WTC11 (cell line): ENCODE results near the gene FNBP1L. TPM values are rescaled to one million over a fixed set of nuclear protein-coding genes. Genes with fewer than 3 reads are reported as not detected.

Experiments used
- ATAC-seq: fragments of 200-7000 bp; cut with Tn5 transposase; 2 replicates; pipeline ENCODE4 v1.10.0; 2021; ENCODE audit warnings: mild to moderate bottlenecking, moderate library complexity
- CTCF ChIA-PET: fragments of 300-600 bp; sonication (Branson Sonifier 250); formaldehyde crosslinking; loops from one replicate; lab custom pipeline; 2021; ENCODE audit warnings: antibody characterized with exemption; lab: Charles Lee
- POLR2A ChIA-PET: fragments of 350-600 bp; sonication (Branson Sonifier 250); formaldehyde crosslinking; loops from one replicate; lab custom pipeline; 2021; ENCODE audit warnings: antibody characterized with exemption; lab: Charles Lee
- DNase-seq: peaks from one replicate; pipeline ENCODE4 v3.0.0; 2021; ENCODE audit warnings: low spot score
- H3K27ac Mint-ChIP-seq: 2 replicates; pipeline ENCODE4 v1.8.0; 2021; ENCODE audit warnings: mixed read lengths
- H3K27me3 Mint-ChIP-seq: 2 replicates; pipeline ENCODE4 v1.8.0; 2021; ENCODE audit warnings: low read depth, mild to moderate bottlenecking, moderate library complexity, mixed read lengths
- H3K36me3 Mint-ChIP-seq: 2 replicates; pipeline ENCODE4 v1.8.0; 2021; ENCODE audit warnings: mixed read lengths
- H3K4me1 Mint-ChIP-seq: 2 replicates; pipeline ENCODE4 v1.8.0; 2022; ENCODE audit warnings: mixed read lengths
- H3K4me3 Mint-ChIP-seq: 2 replicates; pipeline ENCODE4 v1.8.0; 2021; ENCODE audit warnings: mild to moderate bottlenecking, moderate library complexity, mixed read lengths
- H3K9me3 Mint-ChIP-seq: 2 replicates; pipeline ENCODE4 v1.8.0; 2021; ENCODE audit warnings: mixed read lengths
- ARID4B ChIP-seq: sonication (generic); formaldehyde crosslinking; IDR thresholded peaks from 2 replicates; pipeline ENCODE4 v1.8.0; 2023; ENCODE audit warnings: missing genetic modification reagents, mild to moderate bottlenecking, borderline replicate concordance
- CBFB ChIP-seq: sonication (generic); formaldehyde crosslinking; IDR thresholded peaks from 2 replicates; pipeline ENCODE4 v1.8.1; 2022; ENCODE audit warnings: mild to moderate bottlenecking, low read depth, missing genetic modification reagents
- E2F4 ChIP-seq: sonication (generic); formaldehyde crosslinking; IDR thresholded peaks from 2 replicates; pipeline ENCODE4 v1.8.1; 2022; ENCODE audit warnings: low read depth, mild to moderate bottlenecking, moderate library complexity, missing genetic modification reagents, borderline replicate concordance
- FOXP1 ChIP-seq: sonication (generic); formaldehyde crosslinking; IDR thresholded peaks from 2 replicates; pipeline ENCODE4 v1.8.0; 2022; ENCODE audit warnings: missing genetic modification reagents, mild to moderate bottlenecking, moderate library complexity, borderline replicate concordance
- FOXP4 ChIP-seq: sonication (generic); formaldehyde crosslinking; IDR thresholded peaks from 2 replicates; pipeline ENCODE4 v1.8.0; 2022; ENCODE audit warnings: mild to moderate bottlenecking, missing genetic modification reagents
- GRHL2 ChIP-seq: fragments of 250-450 bp; sonication (Bioruptor Pico); IDR thresholded peaks from 2 replicates; pipeline ENCODE4 v1.8.0; 2022; ENCODE audit warnings: mild to moderate bottlenecking, moderate library complexity; ENCODE audit not compliant: insufficient replicate concordance, severe bottlenecking
- HMGA2 ChIP-seq: fragments of 250-450 bp; sonication (Bioruptor Pico); IDR thresholded peaks from 2 replicates; pipeline ENCODE4 v1.4.0; 2021; ENCODE audit warnings: mild to moderate bottlenecking, moderate library complexity
- SOX15 ChIP-seq: fragments of 250-450 bp; sonication (Bioruptor Pico); IDR thresholded peaks from 2 replicates; pipeline ENCODE4 v1.9.0; 2021; ENCODE audit warnings: mild to moderate bottlenecking
- TEAD1 ChIP-seq: sonication (generic); formaldehyde crosslinking; IDR thresholded peaks from 2 replicates; pipeline ENCODE4 v1.8.0; 2022; ENCODE audit warnings: mild to moderate bottlenecking, missing genetic modification reagents
- ZNF138 ChIP-seq: sonication (generic); formaldehyde crosslinking; conservative IDR thresholded peaks from 2 replicates; pipeline ENCODE4 v1.8.1; 2022; ENCODE audit warnings: mild to moderate bottlenecking, moderate library complexity, missing genetic modification reagents
- ZNF219 ChIP-seq: sonication (generic); formaldehyde crosslinking; IDR thresholded peaks from 2 replicates; pipeline ENCODE4 v1.8.0; 2023; ENCODE audit warnings: missing genetic modification reagents, mild to moderate bottlenecking, borderline replicate concordance
- ZSCAN18 ChIP-seq: fragments of 250-450 bp; sonication (Bioruptor Pico); IDR thresholded peaks from 2 replicates; pipeline ENCODE4 v2.1.2; 2022; ENCODE audit warnings: mild to moderate bottlenecking, moderate library complexity
- total RNA-seq: library from RNA; stranded (reverse); gene quantifications from 3 replicates; pipeline ENCODE4 v1.2.3, GENCODE V29; 2021
- TF ChIP-seq, protein P1 (sequence below): fragments of 200-600 bp; IDR thresholded peaks from 2 replicates; pipeline ENCODE4 v1.8.0; 2022; ENCODE audit warnings: antibody characterized with exemption
- TF ChIP-seq, protein P2 (sequence below): sonication (generic); formaldehyde crosslinking; IDR thresholded peaks from 2 replicates; pipeline ENCODE4 v1.8.1; 2023; ENCODE audit warnings: mild to moderate bottlenecking, missing genetic modification reagents

FNBP1L gene
- total RNA-seq, 1 experiment from 2014 or later, result 79.1 TPM

GRCh38 chr1:93585059-93585966 lies 137.4 kb downstream of the FNBP1L start:
- DNase-seq, result no peak
- Mint-ChIP-seq H3K4me1 (peaks cover 8% of the 10 kb centered on the region), H3K4me3 (no peak overlapping the region), H3K27ac (peak overlapping the region; percentile 88), H3K9me3 (no peaks in the 10 kb centered on the region), H3K27me3 (no peaks in the 10 kb centered on the region), H3K36me3 (peaks cover 25% of the 10 kb centered on the region)
- ChIA-PET POLR2A (no interaction called here), CTCF (interaction anchor here (0.8 to 1.2 kb wide), 2 partner anchors 229 to 281 kb away, joined by 3 read pairs; no protein-coding TSS in a partner anchor)
- peak; percentile 51 for ATAC-seq
- TF ChIP-seq GRHL2 (CRISPR knock-in tag), result no peak
- TF ChIP-seq SOX15, result no peak
- no peak for TF ChIP-seq HMGA2 (CRISPR knock-in tag)
- no peak for TF ChIP-seq TEAD1
- TF ChIP-seq FOXP1 (CRISPR knock-in tag), result no peak
- TF ChIP-seq ZNF138 (CRISPR knock-in tag), result no peak
- TF ChIP-seq, protein P1, sequence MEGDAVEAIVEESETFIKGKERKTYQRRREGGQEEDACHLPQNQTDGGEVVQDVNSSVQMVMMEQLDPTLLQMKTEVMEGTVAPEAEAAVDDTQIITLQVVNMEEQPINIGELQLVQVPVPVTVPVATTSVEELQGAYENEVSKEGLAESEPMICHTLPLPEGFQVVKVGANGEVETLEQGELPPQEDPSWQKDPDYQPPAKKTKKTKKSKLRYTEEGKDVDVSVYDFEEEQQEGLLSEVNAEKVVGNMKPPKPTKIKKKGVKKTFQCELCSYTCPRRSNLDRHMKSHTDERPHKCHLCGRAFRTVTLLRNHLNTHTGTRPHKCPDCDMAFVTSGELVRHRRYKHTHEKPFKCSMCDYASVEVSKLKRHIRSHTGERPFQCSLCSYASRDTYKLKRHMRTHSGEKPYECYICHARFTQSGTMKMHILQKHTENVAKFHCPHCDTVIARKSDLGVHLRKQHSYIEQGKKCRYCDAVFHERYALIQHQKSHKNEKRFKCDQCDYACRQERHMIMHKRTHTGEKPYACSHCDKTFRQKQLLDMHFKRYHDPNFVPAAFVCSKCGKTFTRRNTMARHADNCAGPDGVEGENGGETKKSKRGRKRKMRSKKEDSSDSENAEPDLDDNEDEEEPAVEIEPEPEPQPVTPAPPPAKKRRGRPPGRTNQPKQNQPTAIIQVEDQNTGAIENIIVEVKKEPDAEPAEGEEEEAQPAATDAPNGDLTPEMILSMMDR, result no peak
- no peak for TF ChIP-seq CBFB (CRISPR knock-in tag)
- no peak for TF ChIP-seq ZNF219 (CRISPR knock-in tag)
- no peak for TF ChIP-seq FOXP4 (CRISPR knock-in tag)
- TF ChIP-seq, protein P2, sequence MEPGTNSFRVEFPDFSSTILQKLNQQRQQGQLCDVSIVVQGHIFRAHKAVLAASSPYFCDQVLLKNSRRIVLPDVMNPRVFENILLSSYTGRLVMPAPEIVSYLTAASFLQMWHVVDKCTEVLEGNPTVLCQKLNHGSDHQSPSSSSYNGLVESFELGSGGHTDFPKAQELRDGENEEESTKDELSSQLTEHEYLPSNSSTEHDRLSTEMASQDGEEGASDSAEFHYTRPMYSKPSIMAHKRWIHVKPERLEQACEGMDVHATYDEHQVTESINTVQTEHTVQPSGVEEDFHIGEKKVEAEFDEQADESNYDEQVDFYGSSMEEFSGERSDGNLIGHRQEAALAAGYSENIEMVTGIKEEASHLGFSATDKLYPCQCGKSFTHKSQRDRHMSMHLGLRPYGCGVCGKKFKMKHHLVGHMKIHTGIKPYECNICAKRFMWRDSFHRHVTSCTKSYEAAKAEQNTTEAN (CRISPR knock-in tag), result no peak
- no peak for TF ChIP-seq ZSCAN18 (CRISPR knock-in tag)
- no peak for TF ChIP-seq ARID4B (CRISPR knock-in tag)
- TF ChIP-seq E2F4 (CRISPR knock-in tag), result no peak
